Choroid plexus epithelial cell (primary cell): ENCODE data around the gene GPR162.

Experiments used
- DNase-seq: peaks from one replicate; pipeline ENCODE4 v3.0.0-alpha.2; 2010; ENCODE audit warnings: low read depth
- H3K4me3 ChIP-seq: 2 replicates; pipeline ENCODE4 v1.5.1; 2011; ENCODE audit warnings: low read depth, mild to moderate bottlenecking, control low read depth, low read length, moderate library complexity
- CTCF ChIP-seq: conservative IDR thresholded peaks from 2 replicates; pipeline ENCODE4 v1.5.1; 2011; ENCODE audit warnings: low read depth, mild to moderate bottlenecking, control low read depth, inconsistent platforms, low read length, moderate library complexity

Gene GPR162

GRCh38 chr12:6843118-6843902, 21.7 kb downstream of the GPR162 start:
- no peak for TF ChIP-seq CTCF
- no peak for DNase-seq
- H3K4me3 ChIP-seq: no peak overlapping the region

DNA sequence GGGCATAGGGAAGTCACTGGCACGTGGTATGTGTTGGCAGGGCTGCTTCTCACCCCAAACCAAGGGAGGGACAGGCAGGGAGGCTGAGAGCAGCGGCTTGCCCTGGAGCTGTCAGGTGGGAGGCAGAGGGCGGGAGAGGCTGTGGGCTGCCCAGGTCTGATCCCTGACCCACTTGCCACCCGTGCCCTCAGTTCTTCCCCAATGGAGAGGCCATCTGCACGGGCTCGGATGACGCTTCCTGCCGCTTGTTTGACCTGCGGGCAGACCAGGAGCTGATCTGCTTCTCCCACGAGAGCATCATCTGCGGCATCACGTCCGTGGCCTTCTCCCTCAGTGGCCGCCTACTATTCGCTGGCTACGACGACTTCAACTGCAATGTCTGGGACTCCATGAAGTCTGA, 23.8 kb downstream of the GPR162 start:
- no peak for TF ChIP-seq CTCF
- DNase-seq: no peak
- no peak overlapping the region for H3K4me3 ChIP-seq

DNA sequence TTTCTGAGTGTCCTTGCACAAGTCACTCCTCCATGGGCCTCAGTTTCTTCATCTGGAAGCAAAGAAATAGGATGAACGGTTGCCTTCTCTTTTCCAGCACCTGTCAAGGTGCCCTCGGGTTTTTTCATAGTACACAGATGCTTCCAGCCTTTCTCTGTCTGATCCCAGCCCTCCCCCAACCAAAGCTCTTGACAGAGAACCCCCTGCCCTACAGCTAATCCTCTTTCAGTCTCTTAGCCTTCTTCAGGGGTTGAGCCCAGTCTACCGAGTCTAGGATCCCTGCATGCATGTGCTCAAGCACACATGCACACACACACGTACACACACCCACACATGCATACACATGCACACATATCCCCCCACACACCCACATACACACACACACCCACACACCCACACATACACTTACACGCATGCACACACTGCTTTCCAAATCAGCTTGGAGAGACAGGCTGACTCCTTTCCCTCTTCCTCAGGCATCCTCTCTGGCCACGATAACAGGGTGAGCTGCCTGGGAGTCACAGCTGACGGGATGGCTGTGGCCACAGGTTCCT, 24.8 kb downstream of the GPR162 start:
- TF ChIP-seq CTCF: no peak
- no peak for DNase-seq
- H3K4me3 ChIP-seq: no peak overlapping the region

GRCh38 chr12:6847676-6848075, 26.1 kb downstream of the GPR162 start:
- DNase-seq: no peak
- no peak overlapping the region for H3K4me3 ChIP-seq
- TF ChIP-seq CTCF: no peak

- no peak for TF ChIP-seq CTCF
- H3K4me3 ChIP-seq: no peak overlapping the region
These were observed 27.8 kb downstream of the GPR162 start for GRCh38 chr12:6849427-6849826.

DNA sequence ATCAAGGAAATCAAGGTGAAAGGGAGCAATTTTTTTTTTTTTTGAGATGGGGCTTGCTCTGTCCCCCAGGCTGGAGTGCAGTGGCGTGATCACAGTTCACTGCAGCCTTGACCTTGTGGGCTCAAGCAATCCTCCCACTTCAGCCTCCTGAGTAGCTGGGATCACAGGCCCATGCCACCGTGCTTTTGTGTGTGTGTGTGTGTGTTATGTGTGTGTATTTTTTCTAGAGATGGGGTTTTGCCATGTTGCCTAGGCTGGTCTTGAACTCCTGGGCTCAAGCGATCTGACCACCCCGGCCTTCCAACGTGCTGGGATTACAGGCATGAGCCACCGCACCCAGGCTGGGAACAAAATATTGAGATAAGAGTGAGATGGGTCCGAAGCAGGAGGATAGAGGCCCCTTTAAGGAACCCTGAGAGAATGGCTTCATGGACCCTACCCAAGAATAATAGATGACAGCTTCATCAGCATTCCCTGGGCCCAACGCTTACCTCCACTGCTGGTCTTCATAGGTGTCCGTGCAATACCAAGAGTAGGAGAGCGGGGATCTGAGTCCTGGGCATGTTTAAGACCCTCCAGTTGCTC, 28.4 kb downstream of the GPR162 start:
- TF ChIP-seq CTCF: no peak
- H3K4me3 ChIP-seq: no peak overlapping the region
- no peak for DNase-seq

More at GRCh38 chr12:6849427-6849826, 27.8 kb downstream of the GPR162 start:
- no peak for DNase-seq
